T1000 (cell line): ENCODE measurements around the gene CTNNA1.

Source experiments
- DNase-seq: peaks from one replicate; lab custom pipeline; 2025; ENCODE audit warnings: mixed read lengths; lab: John Stamatoyannopoulos, UW

CTNNA1 gene

DNA sequence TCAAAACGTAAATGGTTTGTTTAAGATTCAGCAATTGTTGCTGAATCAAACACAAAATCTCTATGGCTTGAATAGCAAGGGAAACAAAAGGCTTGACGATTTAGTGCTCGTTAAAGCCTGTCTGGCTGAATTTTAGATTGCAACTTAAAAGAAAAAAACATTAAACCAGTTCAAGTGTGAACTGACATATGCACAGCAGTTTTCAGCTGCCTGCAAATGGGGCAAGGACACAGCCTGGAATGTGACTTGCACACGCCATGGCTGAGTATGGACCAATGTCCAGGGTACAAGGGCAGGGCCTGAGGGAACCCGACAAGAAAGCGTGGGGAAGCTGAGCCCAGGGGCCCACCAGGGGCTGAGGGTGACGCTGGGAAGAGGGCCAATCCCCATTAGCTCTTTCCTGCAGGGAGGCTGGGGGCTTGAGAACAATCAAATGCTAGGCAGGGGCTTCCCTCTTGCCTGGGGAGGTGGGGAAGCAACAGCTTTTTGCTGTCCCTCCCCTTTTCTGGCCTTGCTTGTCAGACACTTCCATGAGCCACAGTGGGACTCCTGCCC lies 211.5 kb downstream of the CTNNA1 start:
- DNase-seq: no peak

GRCh38 chr5:138965626-138966025 lies 212.4 kb downstream of the CTNNA1 start:
- no peak for DNase-seq

- no peak for DNase-seq
Measured at GRCh38 chr5:138966236-138966985, 213.2 kb downstream of the CTNNA1 start.

DNA sequence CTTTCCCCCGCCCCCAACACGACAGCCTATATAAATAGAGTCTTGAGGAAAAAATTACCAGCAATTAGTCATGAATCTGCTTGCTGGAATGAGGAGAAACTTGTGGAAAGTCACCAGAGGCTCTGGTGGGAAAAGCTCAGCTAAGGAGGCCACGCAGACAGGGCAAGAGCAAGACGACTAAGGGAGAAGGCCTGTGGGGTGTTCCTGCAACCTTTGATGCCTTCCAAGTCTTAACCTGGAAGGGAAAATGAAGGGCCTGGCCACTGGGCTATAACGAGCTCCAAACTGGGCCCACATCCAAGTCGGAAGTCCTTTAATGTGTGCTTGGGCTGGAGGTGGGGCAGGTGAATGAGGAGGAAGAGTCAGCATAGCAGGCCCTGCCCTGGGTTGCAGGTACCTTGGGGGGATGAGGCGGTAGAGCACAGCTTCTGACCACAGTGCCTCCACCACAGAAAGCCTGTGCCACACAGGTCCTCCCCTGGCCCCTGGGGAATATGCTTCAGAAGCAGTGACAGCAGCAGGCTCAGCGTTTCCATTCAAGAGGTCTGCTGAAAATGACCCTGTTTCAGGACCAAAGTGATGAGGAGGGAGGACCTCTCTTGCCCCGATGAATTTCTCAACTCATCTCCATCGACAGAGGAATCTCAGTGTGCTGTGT lies 214.7 kb downstream of the CTNNA1 start:
- no peak for DNase-seq

- no peak for DNase-seq
Measured at GRCh38 chr5:138968601-138969000, 215.4 kb downstream of the CTNNA1 start.

- DNase-seq: no peak
Measured at GRCh38 chr5:138969323-138970002, 216.2 kb downstream of the CTNNA1 start.

- no peak for DNase-seq
Measured at GRCh38 chr5:138972230-138972629, 219.0 kb downstream of the CTNNA1 start.

DNA sequence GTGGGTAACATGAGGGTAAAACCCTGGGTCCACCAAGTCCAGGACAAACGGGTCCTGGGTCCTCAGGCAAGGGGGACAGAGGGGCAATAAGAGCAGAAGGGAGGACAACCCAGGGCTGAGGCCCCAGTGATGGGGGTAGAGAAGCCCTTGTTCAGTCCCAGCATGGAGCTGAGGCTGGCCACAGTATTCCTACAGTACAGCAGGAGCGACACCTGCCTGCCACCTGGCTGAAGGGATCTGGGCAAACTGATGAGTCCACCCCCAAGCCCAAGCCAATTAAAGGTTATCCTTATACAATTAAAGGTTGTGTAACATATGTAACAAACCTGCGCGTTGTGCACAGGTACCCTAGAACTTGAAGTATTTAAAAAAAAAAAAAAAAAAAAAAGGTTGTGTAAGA lies 219.6 kb downstream of the CTNNA1 start:
- no peak for DNase-seq

DNA sequence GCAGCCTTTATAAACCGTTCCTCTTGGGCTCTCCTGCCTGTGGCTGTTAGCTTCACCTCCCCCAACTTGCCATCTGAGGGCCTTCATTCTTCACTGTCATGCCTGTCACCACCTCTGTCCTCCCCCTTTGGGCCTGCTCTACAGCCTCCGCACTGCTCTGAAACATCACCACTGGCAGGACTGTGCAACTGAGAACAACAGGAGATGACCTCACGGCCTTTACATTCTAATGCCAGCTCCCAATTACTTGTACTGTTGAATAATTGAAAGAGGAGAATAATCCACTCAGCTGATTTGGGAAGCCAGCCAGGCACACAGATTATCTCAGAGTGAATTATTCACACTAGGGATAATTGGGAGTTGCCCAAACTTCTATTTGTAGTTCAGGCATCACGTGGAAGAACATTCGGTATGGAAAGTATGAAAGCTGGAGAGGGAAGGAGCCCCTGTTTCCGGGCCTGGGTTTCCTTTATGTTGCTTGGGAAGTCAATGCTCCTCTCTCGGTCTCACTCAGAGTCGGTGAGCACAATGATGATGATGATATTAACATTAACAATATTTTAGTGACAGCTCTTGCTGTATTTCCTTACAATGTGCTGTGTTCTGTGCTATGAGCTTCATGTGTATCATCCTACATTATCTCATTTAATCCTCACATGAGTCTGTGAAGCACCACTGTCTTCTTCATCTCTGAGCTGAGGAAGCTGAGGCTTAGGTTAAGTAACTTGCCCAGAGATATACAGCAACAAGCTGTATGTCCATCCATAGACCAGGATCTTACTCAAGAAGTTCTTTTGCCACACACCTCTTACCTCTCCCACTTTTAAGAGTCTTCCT lies 221.2 kb downstream of the CTNNA1 start:
- DNase-seq: no peak

DNA sequence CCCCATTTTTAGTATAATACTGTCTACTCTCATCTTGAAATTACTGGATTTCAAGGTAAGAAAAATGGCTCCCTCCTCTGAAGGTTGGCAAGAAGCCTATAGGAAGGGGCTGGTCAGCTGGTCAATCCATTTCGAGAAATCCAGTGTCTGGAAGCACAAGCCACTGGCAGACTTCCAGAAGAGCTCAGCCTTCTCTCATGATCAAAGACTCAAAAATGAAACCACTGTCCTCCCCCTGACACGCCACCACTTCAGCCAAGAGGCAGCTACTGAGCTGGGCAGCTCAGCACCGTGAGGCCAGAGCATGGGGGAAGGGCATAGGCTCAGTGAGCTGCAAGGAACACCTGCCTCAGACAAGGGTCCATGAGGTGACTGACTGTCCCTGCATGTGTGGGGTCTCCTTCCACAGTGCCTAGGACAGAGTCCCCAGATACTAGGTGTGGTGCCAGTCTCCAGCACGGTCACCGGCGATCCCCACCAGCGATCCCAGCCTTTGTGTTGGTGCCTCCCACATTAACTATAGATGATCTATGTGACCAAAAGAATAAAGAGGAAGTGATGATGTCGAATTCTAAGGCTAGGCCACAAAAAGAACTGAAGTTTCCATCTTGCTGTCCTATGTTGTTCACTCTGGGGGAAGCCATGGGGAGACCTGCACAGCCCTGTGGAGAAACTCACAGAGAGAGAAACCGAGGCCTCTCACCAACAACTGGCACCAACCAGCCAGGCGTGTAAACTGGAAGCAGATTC lies 222.0 kb downstream of the CTNNA1 start:
- DNase-seq: no peak

DNA sequence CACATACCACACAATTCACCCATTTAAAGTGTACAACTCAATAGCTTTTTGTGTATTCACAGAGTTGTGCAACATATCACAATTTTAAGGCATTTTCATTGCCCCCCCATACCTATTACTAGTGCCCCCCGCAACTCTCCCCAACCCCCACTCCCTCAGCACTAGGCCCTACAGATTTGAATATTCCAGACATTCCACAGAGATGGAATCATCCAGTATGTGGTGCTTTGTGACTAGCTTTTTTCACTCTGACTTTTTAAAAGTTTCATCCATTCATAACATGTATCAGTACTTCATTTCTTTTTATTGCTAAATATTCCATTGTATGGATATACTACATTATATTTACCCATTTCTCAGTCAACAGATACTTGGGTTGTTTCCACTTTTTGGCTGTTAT lies 224.9 kb downstream of the CTNNA1 start:
- DNase-seq: no peak

DNA sequence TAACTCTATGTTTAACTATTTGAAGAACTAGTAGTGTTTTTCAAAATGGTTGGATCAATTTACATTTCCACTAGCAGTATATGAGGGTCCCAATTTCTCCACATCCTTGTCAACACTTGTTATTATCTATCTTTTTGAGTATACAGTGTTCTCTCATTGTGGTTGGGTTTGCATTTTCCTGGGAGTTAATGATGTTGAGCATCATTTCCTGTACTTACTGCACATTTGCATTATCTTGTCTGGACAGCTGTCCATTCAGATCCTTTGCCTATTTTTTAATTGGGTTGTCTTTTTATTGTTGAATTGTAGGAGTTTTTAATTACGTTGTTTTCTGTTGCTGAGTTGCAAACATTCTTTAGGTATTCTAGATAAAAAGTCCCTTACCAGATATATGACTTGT lies 225.4 kb downstream of the CTNNA1 start:
- no peak for DNase-seq

DNA sequence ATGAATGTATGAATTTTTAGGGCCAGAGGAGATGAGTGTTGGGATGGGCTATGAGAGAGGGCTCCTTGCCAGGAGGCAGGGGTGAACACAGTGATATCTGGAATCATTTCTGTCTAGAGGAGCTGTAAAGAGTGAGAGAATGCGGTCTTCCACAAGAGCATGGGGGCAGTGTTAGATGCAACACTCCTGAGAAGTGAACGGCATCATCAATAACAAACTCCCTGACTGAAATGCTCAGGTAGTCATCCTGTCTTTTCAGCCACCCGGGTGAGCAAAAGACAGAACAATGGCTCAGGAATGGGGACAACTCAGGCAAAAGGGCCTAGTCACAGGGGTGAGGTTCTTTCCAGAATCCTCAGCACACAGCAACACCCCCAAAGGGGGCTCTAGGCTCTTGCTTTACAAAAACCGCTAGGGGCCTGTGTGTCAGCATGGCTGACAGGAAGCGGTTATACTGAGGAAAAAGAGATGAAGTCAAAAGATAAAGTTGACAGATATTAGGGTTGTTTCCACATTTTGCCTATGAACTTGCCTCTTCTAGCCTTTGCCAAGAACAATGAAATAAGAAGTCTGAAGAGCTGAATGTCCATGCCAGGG lies 226.6 kb downstream of the CTNNA1 start:
- DNase-seq: no peak

GRCh38 chr5:138980441-138980840 lies 227.2 kb downstream of the CTNNA1 start:
- DNase-seq: no peak

DNA sequence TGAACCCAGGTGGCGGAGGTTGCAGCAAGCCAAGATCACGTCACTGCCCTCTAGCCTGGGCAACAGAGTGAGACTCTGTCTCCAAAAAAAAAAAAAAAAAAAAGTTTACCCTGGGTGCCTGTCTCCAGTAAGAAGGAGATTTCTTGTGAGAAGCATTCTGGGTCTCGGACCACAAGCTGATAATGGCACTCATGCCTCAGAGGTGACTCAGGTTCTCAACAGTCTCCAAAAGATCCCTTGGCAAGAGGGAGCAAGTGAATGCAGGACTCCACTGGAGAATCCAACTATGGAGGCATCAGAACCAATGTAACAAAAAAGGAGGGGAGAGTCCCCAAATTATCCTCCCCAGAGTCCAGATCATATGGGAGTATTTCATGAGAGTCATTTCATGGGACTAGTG lies 227.9 kb downstream of the CTNNA1 start:
- no peak for DNase-seq

GRCh38 chr5:138981586-138981985 lies 228.4 kb downstream of the CTNNA1 start:
- DNase-seq: no peak

- no peak for DNase-seq
Measured at GRCh38 chr5:138983984-138984383, 230.8 kb downstream of the CTNNA1 start.
